ENCODE results near the gene AKAP13.

The AKAP13 gene

GRCh38 chr15:85709250-85709649, 328.8 kb downstream of the AKAP13 start:
- H3K27ac ChIP-seq (ENCODE audit: low read length) = no peak overlapping the region
- no peaks in the 10 kb centered on the region for H3K4me1 ChIP-seq (ENCODE audit: control insufficient read depth, insufficient read depth, low read length)
- no peak overlapping the region for H3K4me3 ChIP-seq (ENCODE audit: low read length)
- H3K27me3 ChIP-seq (ENCODE audit: control insufficient read depth, insufficient read depth, low read length) = no peaks in the 10 kb centered on the region
- H3K9me3 ChIP-seq (ENCODE audit: control insufficient read depth, insufficient read depth, low read length) = no peaks in the 10 kb centered on the region
- whole genome bisulfite sequencing (ENCODE audit: insufficient coverage, insufficient read length) = no CpG with 5 or more reads among the region's 2 CpGs
- no peak for DNase-seq (ENCODE audit: low read depth, low spot score)
- H3K36me3 ChIP-seq (ENCODE audit: control insufficient read depth, insufficient read depth, low read length) = no peaks in the 10 kb centered on the region

GRCh38 chr15:85710340-85710842, 330.0 kb downstream of the AKAP13 start:
- no peak overlapping the region for H3K4me3 ChIP-seq (ENCODE audit: low read length)
- no peak overlapping the region for H3K27ac ChIP-seq (ENCODE audit: low read length)
- no CpG with 5 or more reads among the region's 7 CpGs for WGBS (ENCODE audit: insufficient coverage, insufficient read length)
- H3K9me3 ChIP-seq (ENCODE audit: control insufficient read depth, insufficient read depth, low read length) = no peaks in the 10 kb centered on the region
- no peaks in the 10 kb centered on the region for H3K4me1 ChIP-seq (ENCODE audit: control insufficient read depth, insufficient read depth, low read length)
- DNase-seq (ENCODE audit: low read depth, low spot score) = no peak
- no peaks in the 10 kb centered on the region for H3K27me3 ChIP-seq (ENCODE audit: control insufficient read depth, insufficient read depth, low read length)
- H3K36me3 ChIP-seq (ENCODE audit: control insufficient read depth, insufficient read depth, low read length) = no peaks in the 10 kb centered on the region

- H3K27me3 ChIP-seq (ENCODE audit: control insufficient read depth, insufficient read depth, low read length) = no peaks in the 10 kb centered on the region
- H3K9me3 ChIP-seq (ENCODE audit: control insufficient read depth, insufficient read depth, low read length) = no peaks in the 10 kb centered on the region
- WGBS (ENCODE audit: insufficient coverage, insufficient read length) = no CpG with 5 or more reads among the region's 7 CpGs
- H3K4me3 ChIP-seq (ENCODE audit: low read length) = no peak overlapping the region
- DNase-seq (ENCODE audit: low read depth, low spot score) = no peak
- no peak overlapping the region for H3K27ac ChIP-seq (ENCODE audit: low read length)
- no peaks in the 10 kb centered on the region for H3K36me3 ChIP-seq (ENCODE audit: control insufficient read depth, insufficient read depth, low read length)
- no peaks in the 10 kb centered on the region for H3K4me1 ChIP-seq (ENCODE audit: control insufficient read depth, insufficient read depth, low read length)
Measured at GRCh38 chr15:85711580-85712192, 331.3 kb downstream of the AKAP13 start.

GRCh38 chr15:85716261-85716660, 335.9 kb downstream of the AKAP13 start:
- Histone ChIP-seq H3K9me3 (ENCODE audit: control insufficient read depth, insufficient read depth, low read length) (no peaks in the 10 kb centered on the region), H3K36me3 (ENCODE audit: control insufficient read depth, insufficient read depth, low read length) (no peaks in the 10 kb centered on the region; the same call in 1 of the 2 replicates), H3K4me1 (ENCODE audit: control insufficient read depth, insufficient read depth, low read length) (no peaks in the 10 kb centered on the region), H3K4me3 (ENCODE audit: low read length) (no peak overlapping the region), H3K27me3 (ENCODE audit: control insufficient read depth, insufficient read depth, low read length) (no peaks in the 10 kb centered on the region), H3K27ac (ENCODE audit: low read length) (no peak overlapping the region)
- no peak for DNase-seq (ENCODE audit: low read depth, low spot score)
- no CpG with 5 or more reads among the region's 3 CpGs for WGBS (ENCODE audit: insufficient coverage, insufficient read length)

- H3K36me3 ChIP-seq (ENCODE audit: control insufficient read depth, insufficient read depth, low read length) = no peaks in the 10 kb centered on the region; the same call in 1 of the 2 replicates
- WGBS (ENCODE audit: insufficient coverage, insufficient read length) = no CpG with 5 or more reads among the region's 2 CpGs
- no peaks in the 10 kb centered on the region for H3K4me1 ChIP-seq (ENCODE audit: control insufficient read depth, insufficient read depth, low read length)
- no peak overlapping the region for H3K27ac ChIP-seq (ENCODE audit: low read length)
- H3K9me3 ChIP-seq (ENCODE audit: control insufficient read depth, insufficient read depth, low read length) = no peaks in the 10 kb centered on the region
- H3K27me3 ChIP-seq (ENCODE audit: control insufficient read depth, insufficient read depth, low read length) = no peaks in the 10 kb centered on the region
- DNase-seq (ENCODE audit: low read depth, low spot score) = no peak
- H3K4me3 ChIP-seq (ENCODE audit: low read length) = no peak overlapping the region
Measured at GRCh38 chr15:85717212-85717611, 336.8 kb downstream of the AKAP13 start.

GRCh38 chr15:85718271-85718971, 338.0 kb downstream of the AKAP13 start:
- Histone ChIP-seq H3K9me3 (ENCODE audit: control insufficient read depth, insufficient read depth, low read length) (no peaks in the 10 kb centered on the region), H3K27me3 (ENCODE audit: control insufficient read depth, insufficient read depth, low read length) (no peaks in the 10 kb centered on the region), H3K36me3 (ENCODE audit: control insufficient read depth, insufficient read depth, low read length) (no peaks in the 10 kb centered on the region; the same call in 1 of the 2 replicates), H3K4me3 (ENCODE audit: low read length) (no peak overlapping the region), H3K4me1 (ENCODE audit: control insufficient read depth, insufficient read depth, low read length) (no peaks in the 10 kb centered on the region), H3K27ac (ENCODE audit: low read length) (no peak overlapping the region)
- no CpG with 5 or more reads among the region's 12 CpGs for WGBS (ENCODE audit: insufficient coverage, insufficient read length)
- DNase-seq (ENCODE audit: low read depth, low spot score) = no peak

GRCh38 chr15:85718981-85719380, 338.6 kb downstream of the AKAP13 start:
- no peak overlapping the region for H3K4me3 ChIP-seq (ENCODE audit: low read length)
- WGBS (ENCODE audit: insufficient coverage, insufficient read length) = no CpG with 5 or more reads among the region's 4 CpGs
- H3K27ac ChIP-seq (ENCODE audit: low read length) = no peak overlapping the region
- no peaks in the 10 kb centered on the region for H3K27me3 ChIP-seq (ENCODE audit: control insufficient read depth, insufficient read depth, low read length)
- H3K4me1 ChIP-seq (ENCODE audit: control insufficient read depth, insufficient read depth, low read length) = no peaks in the 10 kb centered on the region
- no peak for DNase-seq (ENCODE audit: low read depth, low spot score)
- no peaks in the 10 kb centered on the region for H3K9me3 ChIP-seq (ENCODE audit: control insufficient read depth, insufficient read depth, low read length)
- H3K36me3 ChIP-seq (ENCODE audit: control insufficient read depth, insufficient read depth, low read length) = no peaks in the 10 kb centered on the region; the same call in 1 of the 2 replicates

GRCh38 chr15:85722374-85723152, 342.2 kb downstream of the AKAP13 start:
- H3K27me3 ChIP-seq (ENCODE audit: control insufficient read depth, insufficient read depth, low read length) = no peaks in the 10 kb centered on the region
- no peak overlapping the region for H3K27ac ChIP-seq (ENCODE audit: low read length)
- H3K9me3 ChIP-seq (ENCODE audit: control insufficient read depth, insufficient read depth, low read length) = no peaks in the 10 kb centered on the region
- no peak for DNase-seq (ENCODE audit: low read depth, low spot score)
- H3K4me3 ChIP-seq (ENCODE audit: low read length) = no peak overlapping the region
- no CpG with 5 or more reads among the region's 1 CpG for WGBS (ENCODE audit: insufficient coverage, insufficient read length)
- H3K4me1 ChIP-seq (ENCODE audit: control insufficient read depth, insufficient read depth, low read length) = no peaks in the 10 kb centered on the region
- peaks cover 5% of the 10 kb centered on the region; the same call in 1 of the 2 replicates for H3K36me3 ChIP-seq (ENCODE audit: control insufficient read depth, insufficient read depth, low read length)

- no CpG with 5 or more reads among the region's 10 CpGs for WGBS (ENCODE audit: insufficient coverage, insufficient read length)
- H3K36me3 ChIP-seq (ENCODE audit: control insufficient read depth, insufficient read depth, low read length) = peaks cover 7% of the 10 kb centered on the region; the same call in 1 of the 2 replicates
Measured at GRCh38 chr15:85723960-85724945, 343.9 kb downstream of the AKAP13 start.

More at GRCh38 chr15:85723960-85724945, 343.9 kb downstream of the AKAP13 start:
- DNase-seq (ENCODE audit: low read depth, low spot score) = no peak
- H3K4me3 ChIP-seq (ENCODE audit: low read length) = no peak overlapping the region
- no peaks in the 10 kb centered on the region for H3K27me3 ChIP-seq (ENCODE audit: control insufficient read depth, insufficient read depth, low read length)
- H3K4me1 ChIP-seq (ENCODE audit: control insufficient read depth, insufficient read depth, low read length) = no peaks in the 10 kb centered on the region
- H3K9me3 ChIP-seq (ENCODE audit: control insufficient read depth, insufficient read depth, low read length) = no peaks in the 10 kb centered on the region
- H3K27ac ChIP-seq (ENCODE audit: low read length) = no peak overlapping the region

Data from iPS DF 6.9 (cell line).